Smooth muscle cell of the brain vasculature (primary cell): Measurements from ENCODE around the gene YIF1A.

Experiments
- DNase-seq: peaks from one replicate; pipeline ENCODE4 v3.0.0-alpha.2; 2012; ENCODE audit warnings: low read depth, low spot score

YIF1A gene

GRCh38 chr11:66288671-66289547 is at the start of gene YIF1A:
TSS of gene YIF1A (minus strand) at chr11:66289143. CDS start at chr11:66288985, 158 bp downstream.
- peak; percentile 98 for DNase-seq

- DNase-seq = no peak
Observed at GRCh38 chr11:66337103-66337899, 48.4 kb upstream of the YIF1A start.

GRCh38 chr11:66336234-66337102 is 47.5 kb upstream of the YIF1A start, which contains the start of gene RIN1:
TSS of gene RIN1 (minus strand) at chr11:66336434. CDS start at chr11:66336402, 32 bp downstream.
- DNase-seq = peak; percentile 97

- DNase-seq = no peak
Observed at GRCh38 chr11:66335531-66336233, 46.7 kb upstream of the YIF1A start.

GRCh38 chr11:66334605-66335442 is 45.9 kb upstream of the YIF1A start:
- DNase-seq = no peak

GRCh38 chr11:66333896-66334604 is 45.1 kb upstream of the YIF1A start:
- no peak for DNase-seq

- DNase-seq = no peak
Observed at GRCh38 chr11:66333220-66333877, 44.4 kb upstream of the YIF1A start.

- DNase-seq = no peak
Observed at GRCh38 chr11:66332371-66333219, 43.7 kb upstream of the YIF1A start.

GRCh38 chr11:66331542-66332370 is 42.8 kb upstream of the YIF1A start:
- DNase-seq = no peak

GRCh38 chr11:66330931-66331330 is 42.0 kb upstream of the YIF1A start:
- no peak for DNase-seq

GRCh38 chr11:66329165-66329673 is 40.3 kb upstream of the YIF1A start:
- no peak for DNase-seq

GRCh38 chr11:66328302-66329144 is 39.6 kb upstream of the YIF1A start:
- DNase-seq = no peak

GRCh38 chr11:66328031-66328301 is 39.0 kb upstream of the YIF1A start:
- DNase-seq = no peak

GRCh38 chr11:66327171-66328030 is 38.5 kb upstream of the YIF1A start:
- no peak for DNase-seq
